ENCODE measurements around the gene PRKG1. TPM values are rescaled to one million over a fixed set of nuclear protein-coding genes. Genes with fewer than 3 reads are reported as not detected.
A peak's percentile ranks its signal among the peaks of the same experiment; 100 is the strongest.

PRKG1 gene
- polyA plus RNA-seq, 4 donors: 0.45 to 7.4 (median 1.3) TPM

- H3K36me3 ChIP-seq (ENCODE audit: control insufficient read depth in 3 of 3, insufficient read depth in 2 of 3, low read depth in 1 of 3, low read length in 3 of 3): no peaks in the 10 kb centered on the region
- FAIRE-seq: no peak
These were observed 405.4 kb downstream of the PRKG1 start for GRCh38 chr10:51479711-51480110.

DNA sequence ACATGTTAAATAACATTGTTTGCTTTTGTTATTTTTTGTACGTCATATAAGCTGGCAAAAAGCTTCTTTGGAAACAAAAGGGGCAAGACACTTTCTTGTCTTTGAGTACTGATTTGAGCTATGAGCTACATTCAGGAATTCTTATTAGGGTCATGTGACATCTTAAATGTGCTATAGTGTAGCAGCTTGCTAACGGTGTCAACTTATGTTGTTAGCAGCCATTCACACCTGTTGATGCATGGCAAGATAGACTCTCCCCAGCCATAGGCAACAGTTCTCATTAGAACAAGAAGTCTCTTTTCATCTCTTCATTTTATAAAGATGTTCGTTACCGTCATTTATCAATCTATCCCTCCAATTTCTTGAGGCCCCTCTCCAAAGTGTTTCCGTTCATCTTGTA, 411.4 kb downstream of the PRKG1 start:
- H3K4me1 ChIP-seq (ENCODE audit: control insufficient read depth in 3 of 3, insufficient read depth in 2 of 3, low read depth in 1 of 3, low read length in 2 of 3): no peaks in the 10 kb centered on the region
- no peaks in the 10 kb centered on the region for H3K36me3 ChIP-seq (ENCODE audit: control insufficient read depth in 3 of 3, insufficient read depth in 2 of 3, low read depth in 1 of 3, low read length in 3 of 3)
- FAIRE-seq (no peak), DNase-seq (no peak)
- H3K4me3 ChIP-seq (ENCODE audit: low read depth in 1 of 3, low read length in 3 of 3): no peak overlapping the region
- H3K27me3 ChIP-seq (ENCODE audit: control insufficient read depth in 3 of 3, insufficient read depth in 3 of 3, low read length in 3 of 3): no peaks in the 10 kb centered on the region
- H3K27ac ChIP-seq (ENCODE audit: low read depth in 1 of 3, low read length in 2 of 3): no peak overlapping the region
- H3K9me3 ChIP-seq (ENCODE audit: control insufficient read depth in 2 of 2, insufficient read depth in 1 of 2, low read depth in 1 of 2, low read length in 1 of 2): no peaks in the 10 kb centered on the region
- 87 to 97% (median 94%) methylated on average over 5 of the region's 5 CpGs for WGBS, 3 donors

More at GRCh38 chr10:51479711-51480110, 405.4 kb downstream of the PRKG1 start:
- WGBS, 3 donors: 83 to 89% (median 83%) methylated on average over 3 of the region's 3 CpGs
- Histone ChIP-seq H3K27ac (ENCODE audit: low read depth in 1 of 3, low read length in 2 of 3) (no peak overlapping the region), H3K4me3 (ENCODE audit: low read depth in 1 of 3, low read length in 3 of 3) (no peak overlapping the region), H3K9me3 (ENCODE audit: control insufficient read depth in 2 of 2, insufficient read depth in 1 of 2, low read depth in 1 of 2, low read length in 1 of 2) (no peaks in the 10 kb centered on the region), H3K27me3 (ENCODE audit: control insufficient read depth in 3 of 3, insufficient read depth in 3 of 3, low read length in 3 of 3) (no peaks in the 10 kb centered on the region), H3K4me1 (ENCODE audit: control insufficient read depth in 3 of 3, insufficient read depth in 2 of 3, low read depth in 1 of 3, low read length in 2 of 3) (no peaks in the 10 kb centered on the region)
- no peak for DNase-seq

- no peaks in the 10 kb centered on the region for H3K9me3 ChIP-seq (ENCODE audit: control insufficient read depth in 2 of 2, insufficient read depth in 1 of 2, low read depth in 1 of 2, low read length in 1 of 2)
- no peak overlapping the region for H3K27ac ChIP-seq (ENCODE audit: low read depth in 1 of 3, low read length in 2 of 3)
- H3K4me3 ChIP-seq (ENCODE audit: low read depth in 1 of 3, low read length in 3 of 3): no peak overlapping the region
- no peaks in the 10 kb centered on the region for H3K36me3 ChIP-seq (ENCODE audit: control insufficient read depth in 3 of 3, insufficient read depth in 2 of 3, low read depth in 1 of 3, low read length in 3 of 3)
- H3K27me3 ChIP-seq (ENCODE audit: control insufficient read depth in 3 of 3, insufficient read depth in 3 of 3, low read length in 3 of 3): no peaks in the 10 kb centered on the region
- DNase-seq (no peak), FAIRE-seq (no peak)
- 79 to 91% (median 90%) methylated on average over 5 of the region's 5 CpGs for WGBS, 3 donors
- H3K4me1 ChIP-seq (ENCODE audit: control insufficient read depth in 3 of 3, insufficient read depth in 2 of 3, low read depth in 1 of 3, low read length in 2 of 3): no peaks in the 10 kb centered on the region
These were observed 413.3 kb downstream of the PRKG1 start for GRCh38 chr10:51487576-51487975.

DNA sequence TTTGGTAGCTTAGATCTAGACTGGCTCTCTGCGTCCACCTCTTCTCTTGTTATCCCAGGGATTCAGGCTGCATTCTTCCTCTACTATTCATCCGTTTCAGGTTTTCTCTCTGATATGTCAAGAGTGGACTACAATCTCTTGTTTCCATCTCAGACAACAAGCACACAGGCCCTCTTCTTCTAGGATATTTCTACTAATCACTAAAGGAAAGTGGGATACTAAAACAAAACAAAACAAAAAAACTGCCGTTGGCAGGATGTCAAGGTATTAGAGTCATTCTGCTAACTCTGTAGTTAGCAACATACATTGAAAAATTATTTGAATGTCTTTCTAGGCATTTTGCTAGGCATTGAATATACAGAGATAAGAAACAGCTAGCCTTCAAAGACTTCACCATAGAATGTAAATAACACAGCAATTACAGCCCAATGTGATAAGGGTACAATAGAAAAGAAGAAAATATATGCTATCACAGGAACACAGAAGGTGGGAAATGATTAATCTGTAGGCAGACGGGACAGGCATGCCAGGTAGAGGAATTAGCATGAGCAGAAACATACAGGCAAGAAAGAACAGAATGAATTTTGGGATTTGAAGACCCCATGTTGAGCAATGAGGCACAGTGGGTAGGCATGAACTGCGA, 414.6 kb downstream of the PRKG1 start:
- H3K36me3 ChIP-seq (ENCODE audit: control insufficient read depth in 3 of 3, insufficient read depth in 2 of 3, low read depth in 1 of 3, low read length in 3 of 3): no peaks in the 10 kb centered on the region
- no peaks in the 10 kb centered on the region for H3K4me1 ChIP-seq (ENCODE audit: control insufficient read depth in 3 of 3, insufficient read depth in 2 of 3, low read depth in 1 of 3, low read length in 2 of 3)
- H3K27me3 ChIP-seq (ENCODE audit: control insufficient read depth in 3 of 3, insufficient read depth in 3 of 3, low read length in 3 of 3): no peaks in the 10 kb centered on the region
- 27 to 58% (median 43%) methylated on average over 5 of the region's 5 CpGs for WGBS, 3 donors
- DNase-seq (peak in 1 of 2 donors; percentile 2), FAIRE-seq (no peak)
- H3K9me3 ChIP-seq (ENCODE audit: control insufficient read depth in 2 of 2, insufficient read depth in 1 of 2, low read depth in 1 of 2, low read length in 1 of 2): no peaks in the 10 kb centered on the region
- no peak overlapping the region for H3K4me3 ChIP-seq (ENCODE audit: low read depth in 1 of 3, low read length in 3 of 3)
- no peak overlapping the region for H3K27ac ChIP-seq (ENCODE audit: low read depth in 1 of 3, low read length in 2 of 3)

DNA sequence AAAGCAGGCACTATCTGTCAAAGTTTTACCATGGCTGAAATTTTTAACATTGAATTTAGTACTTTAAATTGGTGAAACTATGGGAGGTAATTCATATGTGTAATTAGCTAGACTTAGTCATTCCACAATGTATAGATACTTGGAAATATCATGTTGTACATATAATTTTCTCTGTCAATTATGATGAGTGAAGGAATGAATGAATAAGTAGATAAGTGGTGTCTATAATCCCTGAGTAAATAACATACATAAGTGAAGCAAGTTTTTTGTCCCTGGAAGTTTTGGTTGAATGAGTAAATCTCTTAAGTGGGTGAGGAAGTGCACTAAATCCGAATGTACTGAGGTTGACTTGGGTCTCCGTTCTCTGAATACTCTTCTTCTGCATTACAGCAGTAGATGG, 424.1 kb downstream of the PRKG1 start:
- no peaks in the 10 kb centered on the region for H3K4me1 ChIP-seq (ENCODE audit: control insufficient read depth in 3 of 3, insufficient read depth in 2 of 3, low read depth in 1 of 3, low read length in 2 of 3)
- no peaks in the 10 kb centered on the region for H3K27me3 ChIP-seq (ENCODE audit: control insufficient read depth in 3 of 3, insufficient read depth in 3 of 3, low read length in 3 of 3)
- no peaks in the 10 kb centered on the region for H3K36me3 ChIP-seq (ENCODE audit: control insufficient read depth in 3 of 3, insufficient read depth in 2 of 3, low read depth in 1 of 3, low read length in 3 of 3)
- H3K9me3 ChIP-seq (ENCODE audit: control insufficient read depth in 2 of 2, insufficient read depth in 1 of 2, low read depth in 1 of 2, low read length in 1 of 2): no peaks in the 10 kb centered on the region
- no peak for DNase-seq
- H3K27ac ChIP-seq (ENCODE audit: low read depth in 1 of 3, low read length in 2 of 3): no peak overlapping the region
- no peak for FAIRE-seq
- 82 to 89% (median 86%) methylated on average over 2 of the region's 2 CpGs for WGBS, 3 donors
- no peak overlapping the region for H3K4me3 ChIP-seq (ENCODE audit: low read depth in 1 of 3, low read length in 3 of 3)

GRCh38 chr10:51501396-51501795, 427.1 kb downstream of the PRKG1 start:
- Histone ChIP-seq H3K4me3 (ENCODE audit: low read depth in 1 of 3, low read length in 3 of 3) (no peak overlapping the region), H3K9me3 (ENCODE audit: control insufficient read depth in 2 of 2, insufficient read depth in 1 of 2, low read depth in 1 of 2, low read length in 1 of 2) (no peaks in the 10 kb centered on the region), H3K27ac (ENCODE audit: low read depth in 1 of 3, low read length in 2 of 3) (no peak overlapping the region), H3K36me3 (ENCODE audit: control insufficient read depth in 3 of 3, insufficient read depth in 2 of 3, low read depth in 1 of 3, low read length in 3 of 3) (no peaks in the 10 kb centered on the region), H3K27me3 (ENCODE audit: control insufficient read depth in 3 of 3, insufficient read depth in 3 of 3, low read length in 3 of 3) (no peaks in the 10 kb centered on the region), H3K4me1 (ENCODE audit: control insufficient read depth in 3 of 3, insufficient read depth in 2 of 3, low read depth in 1 of 3, low read length in 2 of 3) (no peaks in the 10 kb centered on the region)
- FAIRE-seq: no peak
- WGBS, 3 donors: 88 to 100% (median 95%) methylated on average over 1 of the region's 1 CpG
- no peak for DNase-seq

DNA sequence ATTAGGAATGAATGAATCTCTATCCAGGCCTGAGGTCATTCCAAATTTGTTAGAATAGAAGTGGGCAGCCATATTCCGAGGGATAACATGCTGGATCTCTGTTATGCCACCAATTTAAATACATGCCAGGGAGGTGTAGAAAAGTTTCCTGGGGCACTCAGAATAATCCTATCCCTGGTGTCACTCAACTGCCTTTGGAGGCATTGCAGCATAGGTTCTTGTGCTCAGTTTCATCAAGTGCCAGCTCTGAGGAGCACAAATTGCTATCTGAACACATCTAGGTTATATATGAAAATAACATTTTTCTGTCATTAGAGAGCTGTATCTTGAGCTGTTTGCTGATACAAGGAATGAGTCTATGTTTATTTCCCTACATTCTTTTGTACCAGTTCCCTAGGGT, 427.8 kb downstream of the PRKG1 start:
- FAIRE-seq (no peak), DNase-seq (no peak)
- WGBS, 3 donors: 84 to 93% (median 85%) methylated on average over 1 of the region's 1 CpG
- no peak overlapping the region for H3K27ac ChIP-seq (ENCODE audit: low read depth in 1 of 3, low read length in 2 of 3)
- H3K4me1 ChIP-seq (ENCODE audit: control insufficient read depth in 3 of 3, insufficient read depth in 2 of 3, low read depth in 1 of 3, low read length in 2 of 3): no peaks in the 10 kb centered on the region
- H3K36me3 ChIP-seq (ENCODE audit: control insufficient read depth in 3 of 3, insufficient read depth in 2 of 3, low read depth in 1 of 3, low read length in 3 of 3): no peaks in the 10 kb centered on the region
- no peak overlapping the region for H3K4me3 ChIP-seq (ENCODE audit: low read depth in 1 of 3, low read length in 3 of 3)
- no peaks in the 10 kb centered on the region for H3K9me3 ChIP-seq (ENCODE audit: control insufficient read depth in 2 of 2, insufficient read depth in 1 of 2, low read depth in 1 of 2, low read length in 1 of 2)
- H3K27me3 ChIP-seq (ENCODE audit: control insufficient read depth in 3 of 3, insufficient read depth in 3 of 3, low read length in 3 of 3): no peaks in the 10 kb centered on the region

DNA sequence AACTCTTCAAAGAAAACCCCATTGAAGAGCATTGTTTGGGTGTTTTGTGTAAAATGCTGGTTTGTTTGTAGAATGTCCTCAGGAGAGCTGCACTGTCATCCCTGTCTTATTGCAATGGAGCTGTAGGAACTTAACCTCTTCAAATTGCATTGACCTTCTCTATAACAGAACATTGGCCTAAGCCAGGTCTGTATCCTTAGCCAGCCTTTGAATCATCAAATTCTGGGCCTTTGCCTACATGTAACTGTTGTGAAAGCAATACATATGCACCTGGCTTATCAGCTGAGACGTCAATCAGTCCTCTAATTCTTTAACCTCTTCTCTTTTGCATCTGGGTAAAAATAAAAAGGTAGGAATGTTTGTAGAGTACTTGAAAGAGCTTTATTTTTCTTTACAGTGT, 429.1 kb downstream of the PRKG1 start:
- no peak overlapping the region for H3K27ac ChIP-seq (ENCODE audit: low read depth in 1 of 3, low read length in 2 of 3)
- H3K4me1 ChIP-seq (ENCODE audit: control insufficient read depth in 3 of 3, insufficient read depth in 2 of 3, low read depth in 1 of 3, low read length in 2 of 3): no peaks in the 10 kb centered on the region
- H3K27me3 ChIP-seq (ENCODE audit: control insufficient read depth in 3 of 3, insufficient read depth in 3 of 3, low read length in 3 of 3): no peaks in the 10 kb centered on the region
- WGBS, 3 donors: 32 to 61% (median 56%) methylated on average over 1 of the region's 1 CpG
- H3K9me3 ChIP-seq (ENCODE audit: control insufficient read depth in 2 of 2, insufficient read depth in 1 of 2, low read depth in 1 of 2, low read length in 1 of 2): no peaks in the 10 kb centered on the region
- FAIRE-seq (no peak), DNase-seq (no peak)
- H3K36me3 ChIP-seq (ENCODE audit: control insufficient read depth in 3 of 3, insufficient read depth in 2 of 3, low read depth in 1 of 3, low read length in 3 of 3): no peaks in the 10 kb centered on the region
- H3K4me3 ChIP-seq (ENCODE audit: low read depth in 1 of 3, low read length in 3 of 3): no peak overlapping the region

- Histone ChIP-seq H3K27me3 (ENCODE audit: control insufficient read depth in 3 of 3, insufficient read depth in 3 of 3, low read length in 3 of 3) (no peaks in the 10 kb centered on the region), H3K36me3 (ENCODE audit: control insufficient read depth in 3 of 3, insufficient read depth in 2 of 3, low read depth in 1 of 3, low read length in 3 of 3) (no peaks in the 10 kb centered on the region), H3K4me3 (ENCODE audit: low read depth in 1 of 3, low read length in 3 of 3) (no peak overlapping the region), H3K27ac (ENCODE audit: low read depth in 1 of 3, low read length in 2 of 3) (no peak overlapping the region), H3K4me1 (ENCODE audit: control insufficient read depth in 3 of 3, insufficient read depth in 2 of 3, low read depth in 1 of 3, low read length in 2 of 3) (no peaks in the 10 kb centered on the region), H3K9me3 (ENCODE audit: control insufficient read depth in 2 of 2, insufficient read depth in 1 of 2, low read depth in 1 of 2, low read length in 1 of 2) (no peaks in the 10 kb centered on the region)
- 91 to 97% (median 91%) methylated on average over 3 of the region's 3 CpGs for WGBS, 3 donors
- DNase-seq (no peak), FAIRE-seq (no peak)
These were observed 433.2 kb downstream of the PRKG1 start for GRCh38 chr10:51507476-51507875.
